ENCODE measurements around the gene CAMK2N2.

- TF ChIP-seq CTCF (IDR thresholded peaks at IDR 0.05) (peak in 4 of 6 experiments; percentile 21 to 60 (median 52)), POLR2A (IDR thresholded peaks at IDR 0.05) (peak in 1 of 2 donors; percentile 52)
These were observed 31.8 kb downstream of the CAMK2N2 start, which contains the start of gene VWA5B2 for GRCh38 chr3:184229394-184230080.
